Loucy (cell line): ENCODE results near the gene DLGAP1.
A peak's percentile ranks its signal among the peaks of the same experiment; 100 is the strongest.

Source experiments
- H2AFZ ChIP-seq: fragments of 200-600 bp; sonication (generic); 2 replicates; pipeline ENCODE4 v1.6.0; 2016; ENCODE audit warnings: antibody characterized with exemption, mild to moderate bottlenecking, low read length, moderate library complexity
- H3F3A ChIP-seq: fragments of 200-600 bp; 2 replicates; pipeline ENCODE4 v1.6.0; 2016; ENCODE audit warnings: antibody characterized with exemption, low read depth, mild to moderate bottlenecking
- H3K27me3 ChIP-seq: fragments of 200-600 bp; sonication (generic); 2 replicates; pipeline ENCODE4 v1.6.1; 2014; ENCODE audit warnings: low read length, mild to moderate bottlenecking; ENCODE audit not compliant: insufficient read depth, poor library complexity, severe bottlenecking
- H3K36me3 ChIP-seq: fragments of 200-600 bp; sonication (generic); 2 replicates; pipeline ENCODE4 v1.6.1; 2016; ENCODE audit warnings: low read length; ENCODE audit not compliant: insufficient read depth
- H3K4me1 ChIP-seq: fragments of 200-600 bp; sonication (generic); 2 replicates; pipeline ENCODE4 v1.5.1; 2014; ENCODE audit warnings: low read length, mild to moderate bottlenecking; ENCODE audit not compliant: insufficient read depth, poor library complexity, severe bottlenecking
- H3K4me2 ChIP-seq: fragments of 200-600 bp; sonication (generic); 2 replicates; pipeline ENCODE4 v1.6.0; 2014; ENCODE audit warnings: antibody characterized with exemption, low read length, low read depth, mild to moderate bottlenecking; ENCODE audit not compliant: poor library complexity, severe bottlenecking
- H3K4me3 ChIP-seq: fragments of 200-600 bp; sonication (generic); 2 replicates; pipeline ENCODE4 v1.5.1; 2014; ENCODE audit warnings: low read length, mild to moderate bottlenecking, mixed read lengths; ENCODE audit not compliant: poor library complexity, severe bottlenecking
- H3K79me2 ChIP-seq: fragments of 200-600 bp; sonication (generic); 2 replicates; pipeline ENCODE4 v1.6.1; 2014; ENCODE audit warnings: low read length; ENCODE audit not compliant: insufficient read depth
- H3K9ac ChIP-seq: fragments of 200-600 bp; sonication (generic); 2 replicates; pipeline ENCODE4 v1.6.0; 2014; ENCODE audit warnings: mild to moderate bottlenecking, low read depth, low read length, moderate library complexity; ENCODE audit not compliant: poor library complexity, severe bottlenecking
- H3K9me2 ChIP-seq: fragments of 200-600 bp; sonication (generic); replicated peaks from 2 replicates; pipeline ENCODE4 v1.6.1; 2016; ENCODE audit warnings: low read depth, low read length, mixed read lengths
- H3K9me3 ChIP-seq: fragments of 200-600 bp; sonication (generic); 2 replicates; pipeline ENCODE4 v1.6.1; 2014; ENCODE audit warnings: mild to moderate bottlenecking, antibody characterized with exemption, low read length, low read depth; ENCODE audit not compliant: insufficient read depth
- H4K20me1 ChIP-seq: fragments of 200-600 bp; sonication (generic); 2 replicates; pipeline ENCODE4 v1.6.0; 2014; ENCODE audit warnings: antibody characterized with exemption, low read length, mild to moderate bottlenecking; ENCODE audit not compliant: insufficient read depth, poor library complexity, severe bottlenecking
- CTCF ChIP-seq: fragments of 200-600 bp; sonication (generic); conservative IDR thresholded peaks from 2 replicates; pipeline ENCODE4 v1.5.1; 2014; ENCODE audit warnings: mild to moderate bottlenecking, antibody characterized with exemption, low read length
- EZH2phosphoT487 ChIP-seq: fragments of 200-600 bp; IDR thresholded peaks from 2 replicates; pipeline ENCODE4 v1.6.1; 2018; ENCODE audit warnings: antibody characterized with exemption, mild to moderate bottlenecking, moderate library complexity, borderline replicate concordance

DLGAP1 gene

DNA sequence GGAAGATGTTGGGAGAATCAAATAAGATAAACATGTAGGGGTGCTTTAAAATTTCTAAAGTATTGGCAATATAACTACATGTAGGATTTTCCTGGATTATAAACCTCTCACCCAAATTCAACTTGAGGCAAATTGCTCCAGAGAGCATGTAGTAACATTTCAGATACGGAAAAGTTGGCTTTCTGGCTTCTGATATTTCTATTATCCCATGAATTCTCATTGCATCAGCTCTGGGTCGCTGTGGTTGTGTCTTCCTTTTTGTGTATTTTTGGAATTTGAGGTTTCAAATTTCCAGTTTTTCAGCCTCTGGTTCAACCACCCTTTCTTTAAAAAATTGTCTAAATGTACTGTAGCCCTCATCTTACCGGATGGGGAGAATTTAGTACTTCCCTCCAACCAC, 972.8 kb downstream of the DLGAP1 start:
- TF ChIP-seq EZH2phosphoT487 (no peak), CTCF (no peak)
- no peak overlapping the region for H3K4me2 ChIP-seq

GRCh38 chr18:3481696-3482210, 973.4 kb downstream of the DLGAP1 start:
- Histone ChIP-seq H3K4me2 (no peak overlapping the region), H2AFZ (no peak overlapping the region; the same call in 1 of the 2 replicates), H3F3A (no peaks in the 10 kb centered on the region), H3K79me2 (no peaks in the 10 kb centered on the region), H3K9me3 (no peaks in the 10 kb centered on the region), H3K9me2 (no peaks in the 10 kb centered on the region), H3K27me3 (no peaks in the 10 kb centered on the region), H3K9ac (no peak overlapping the region), H4K20me1 (no peaks in the 10 kb centered on the region), H3K36me3 (no peaks in the 10 kb centered on the region), H3K4me3 (no peak overlapping the region), H3K4me1 (no peaks in the 10 kb centered on the region)
- peak; percentile 70 for TF ChIP-seq CTCF
- TF ChIP-seq EZH2phosphoT487: no peak

More for the DNA sequence above, 972.8 kb downstream of the DLGAP1 start:
- H3K4me1 ChIP-seq: no peaks in the 10 kb centered on the region
- no peak overlapping the region for H3K4me3 ChIP-seq
- no peaks in the 10 kb centered on the region for H3F3A ChIP-seq
- no peaks in the 10 kb centered on the region for H4K20me1 ChIP-seq
- H2AFZ ChIP-seq: no peak overlapping the region
- H3K27me3 ChIP-seq: no peaks in the 10 kb centered on the region
- no peaks in the 10 kb centered on the region for H3K36me3 ChIP-seq
- no peaks in the 10 kb centered on the region for H3K79me2 ChIP-seq
- H3K9ac ChIP-seq: no peak overlapping the region
- H3K9me2 ChIP-seq: no peaks in the 10 kb centered on the region
- H3K9me3 ChIP-seq: no peaks in the 10 kb centered on the region

GRCh38 chr18:3480827-3481573, 974.1 kb downstream of the DLGAP1 start:
- H3K4me1 ChIP-seq: no peaks in the 10 kb centered on the region

More at GRCh38 chr18:3480827-3481573, 974.1 kb downstream of the DLGAP1 start:
- H3K36me3 ChIP-seq: no peaks in the 10 kb centered on the region
- no peaks in the 10 kb centered on the region for H4K20me1 ChIP-seq
- no peak overlapping the region for H3K4me2 ChIP-seq
- H3K9me2 ChIP-seq: no peaks in the 10 kb centered on the region
- no peak overlapping the region; the same call in 1 of the 2 replicates for H2AFZ ChIP-seq
- TF ChIP-seq EZH2phosphoT487 (no peak), CTCF (no peak)
- no peaks in the 10 kb centered on the region for H3K79me2 ChIP-seq
- H3F3A ChIP-seq: no peaks in the 10 kb centered on the region
- no peak overlapping the region for H3K4me3 ChIP-seq
- H3K9ac ChIP-seq: no peak overlapping the region
- no peaks in the 10 kb centered on the region for H3K27me3 ChIP-seq
- H3K9me3 ChIP-seq: no peaks in the 10 kb centered on the region
